GM12878 (cell line): ENCODE data around the gene CNTN4.

Source experiments
- EP300 ChIP-seq, 2 experiments: fragments of 150-350 bp in 1 of 2; IDR thresholded peaks; 2 replicates each; pipeline ENCODE4 v1.6.1; 2011 to 2012; ENCODE audit warnings: low read depth in 2 of 2, low read length in 2 of 2, borderline replicate concordance in 1 of 2, improper control_type of control experiment in 1 of 2, inconsistent platforms in 1 of 2; ENCODE audit not compliant: control insufficient read depth in 1 of 2
- JUND ChIP-seq: IDR thresholded peaks from 2 replicates; pipeline ENCODE4 v1.6.1; 2012; ENCODE audit warnings: low read depth, mild to moderate bottlenecking, low read length, improper control_type of control experiment, moderate library complexity
- POLR2A ChIP-seq: IDR thresholded peaks from 2 replicates; pipeline ENCODE4 v1.6.1; 2011; ENCODE audit warnings: low read depth, mild to moderate bottlenecking, low read length
- REST ChIP-seq: IDR thresholded peaks from 2 replicates; pipeline ENCODE4 v1.6.1; 2012; ENCODE audit warnings: mild to moderate bottlenecking, low read depth, low read length
- SMARCA5 ChIP-seq: fragments of 450-650 bp; IDR thresholded peaks from 2 replicates; pipeline ENCODE4 v1.6.1; 2017; ENCODE audit warnings: mild to moderate bottlenecking
- ZNF592 ChIP-seq: fragments of 450-650 bp; IDR thresholded peaks from 2 replicates; pipeline ENCODE4 v1.6.1; 2017; ENCODE audit warnings: mild to moderate bottlenecking, moderate library complexity
- TF ChIP-seq, protein P1 (sequence below), 3 experiments: IDR thresholded peaks in 2 of 3; conservative IDR thresholded peaks in 1 of 3; 2 replicates each; pipeline ENCODE4 v1.5.1; 2011; ENCODE audit warnings: low read depth in 3 of 3, low read length in 3 of 3, mild to moderate bottlenecking in 3 of 3, control low read depth in 2 of 3, moderate library complexity in 2 of 3, inconsistent platforms in 1 of 3, mixed read lengths in 1 of 3; ENCODE audit not compliant: control insufficient read depth in 2 of 3, insufficient read depth in 1 of 3; ENCODE audit errors: extremely low read depth in 1 of 3
- TF ChIP-seq, protein P2 (sequence below): fragments of 450-650 bp; IDR thresholded peaks from 2 replicates; pipeline ENCODE4 v1.6.1; 2018; ENCODE audit warnings: mild to moderate bottlenecking, low read depth, moderate library complexity; ENCODE audit not compliant: partially characterized antibody

GRCh38 chr3:2206536-2206935, 107.9 kb downstream of the CNTN4 start:
- TF ChIP-seq, protein P1, sequence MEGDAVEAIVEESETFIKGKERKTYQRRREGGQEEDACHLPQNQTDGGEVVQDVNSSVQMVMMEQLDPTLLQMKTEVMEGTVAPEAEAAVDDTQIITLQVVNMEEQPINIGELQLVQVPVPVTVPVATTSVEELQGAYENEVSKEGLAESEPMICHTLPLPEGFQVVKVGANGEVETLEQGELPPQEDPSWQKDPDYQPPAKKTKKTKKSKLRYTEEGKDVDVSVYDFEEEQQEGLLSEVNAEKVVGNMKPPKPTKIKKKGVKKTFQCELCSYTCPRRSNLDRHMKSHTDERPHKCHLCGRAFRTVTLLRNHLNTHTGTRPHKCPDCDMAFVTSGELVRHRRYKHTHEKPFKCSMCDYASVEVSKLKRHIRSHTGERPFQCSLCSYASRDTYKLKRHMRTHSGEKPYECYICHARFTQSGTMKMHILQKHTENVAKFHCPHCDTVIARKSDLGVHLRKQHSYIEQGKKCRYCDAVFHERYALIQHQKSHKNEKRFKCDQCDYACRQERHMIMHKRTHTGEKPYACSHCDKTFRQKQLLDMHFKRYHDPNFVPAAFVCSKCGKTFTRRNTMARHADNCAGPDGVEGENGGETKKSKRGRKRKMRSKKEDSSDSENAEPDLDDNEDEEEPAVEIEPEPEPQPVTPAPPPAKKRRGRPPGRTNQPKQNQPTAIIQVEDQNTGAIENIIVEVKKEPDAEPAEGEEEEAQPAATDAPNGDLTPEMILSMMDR (IDR thresholded peaks at IDR 0.05 in 2 of 3, conservative IDR thresholded peaks at IDR 0.05 in 1 of 3; ENCODE audit: control insufficient read depth in 2 of 3, extremely low read depth in 1 of 3, insufficient read depth in 1 of 3, low read depth in 3 of 3, low read length in 3 of 3) = no peak
- TF ChIP-seq EP300 (IDR thresholded peaks at IDR 0.05; ENCODE audit: borderline replicate concordance in 1 of 2, control insufficient read depth in 1 of 2, low read depth in 2 of 2, low read length in 2 of 2) (no peak), SMARCA5 (no peak), JUND (no peak), ZNF592 (no peak), POLR2A (no peak), REST (no peak)
- TF ChIP-seq, protein P2, sequence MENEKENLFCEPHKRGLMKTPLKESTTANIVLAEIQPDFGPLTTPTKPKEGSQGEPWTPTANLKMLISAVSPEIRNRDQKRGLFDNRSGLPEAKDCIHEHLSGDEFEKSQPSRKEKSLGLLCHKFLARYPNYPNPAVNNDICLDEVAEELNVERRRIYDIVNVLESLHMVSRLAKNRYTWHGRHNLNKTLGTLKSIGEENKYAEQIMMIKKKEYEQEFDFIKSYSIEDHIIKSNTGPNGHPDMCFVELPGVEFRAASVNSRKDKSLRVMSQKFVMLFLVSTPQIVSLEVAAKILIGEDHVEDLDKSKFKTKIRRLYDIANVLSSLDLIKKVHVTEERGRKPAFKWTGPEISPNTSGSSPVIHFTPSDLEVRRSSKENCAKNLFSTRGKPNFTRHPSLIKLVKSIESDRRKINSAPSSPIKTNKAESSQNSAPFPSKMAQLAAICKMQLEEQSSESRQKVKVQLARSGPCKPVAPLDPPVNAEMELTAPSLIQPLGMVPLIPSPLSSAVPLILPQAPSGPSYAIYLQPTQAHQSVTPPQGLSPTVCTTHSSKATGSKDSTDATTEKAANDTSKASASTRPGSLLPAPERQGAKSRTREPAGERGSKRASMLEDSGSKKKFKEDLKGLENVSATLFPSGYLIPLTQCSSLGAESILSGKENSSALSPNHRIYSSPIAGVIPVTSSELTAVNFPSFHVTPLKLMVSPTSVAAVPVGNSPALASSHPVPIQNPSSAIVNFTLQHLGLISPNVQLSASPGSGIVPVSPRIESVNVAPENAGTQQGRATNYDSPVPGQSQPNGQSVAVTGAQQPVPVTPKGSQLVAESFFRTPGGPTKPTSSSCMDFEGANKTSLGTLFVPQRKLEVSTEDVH = no peak
